ENCODE measurements around the gene UNC119B. TPM values are rescaled to one million over a fixed set of nuclear protein-coding genes. Genes with fewer than 3 reads are reported as not detected.
"Not testable (repeated sequence)": the region's sequence is repeated elsewhere in the genome, so short reads cannot be mapped to it uniquely, and the experiment has no call there.

Gene UNC119B
- total RNA-seq, 5 donors from 2014 or later (not counting 1 experiment from before 2014, with no cell fraction given), result 14.3 to 26.1 (median 22.6) TPM

DNA sequence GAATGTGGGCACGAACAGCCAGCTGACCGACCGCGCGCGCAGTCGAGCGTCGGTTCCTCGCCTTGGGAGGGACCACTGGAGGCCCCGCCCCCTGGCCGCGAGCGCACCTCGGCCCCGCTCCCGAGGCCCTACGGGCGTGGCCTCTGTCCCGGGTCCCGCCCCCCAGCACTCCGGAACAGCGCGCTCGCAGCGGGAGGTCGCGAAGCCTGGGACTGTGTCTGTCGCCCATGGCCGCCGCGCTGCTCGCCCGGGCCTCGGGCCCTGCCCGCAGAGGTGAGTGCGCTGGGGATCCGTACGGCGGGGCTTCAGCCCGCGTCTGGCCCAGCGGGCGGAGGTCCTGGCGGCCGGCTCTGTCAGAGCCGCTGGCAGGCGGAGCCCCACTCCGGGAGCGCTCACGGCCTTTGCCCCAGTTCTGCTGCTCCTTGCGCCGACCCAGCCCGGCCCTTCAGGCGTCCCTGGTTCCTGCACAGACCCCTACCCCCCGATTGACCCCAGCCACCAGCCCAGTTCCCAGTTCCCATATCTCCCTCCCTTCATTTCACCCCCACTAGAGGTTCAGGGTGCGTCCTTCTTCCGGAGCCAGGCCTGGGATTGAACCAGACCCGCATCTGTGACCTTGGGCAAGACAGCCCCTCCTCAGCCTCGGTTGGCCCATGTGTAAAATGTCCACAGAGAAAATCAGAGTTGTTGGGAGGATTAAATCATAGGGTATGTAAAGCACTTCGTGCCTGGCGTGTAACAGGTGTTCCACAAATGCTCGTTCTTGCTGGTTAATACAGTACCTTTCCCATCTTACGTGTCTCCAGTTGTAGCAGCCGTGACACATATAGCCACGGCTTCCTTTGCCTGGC is 15.6 kb downstream of the UNC119B start, which contains the start of gene ACADS:
Gene ACADS, plus strand, starts transcription at position 168 of the 851 bp plus-strand sequence. Its CDS starts 60 bp downstream, at position 228.
- H3K36me3 ChIP-seq (ENCODE audit: control insufficient read depth in 2 of 2, extremely low read depth in 1 of 2, insufficient read depth in 1 of 2, low read length in 1 of 2), result peaks cover 4 to 34% of the 10 kb centered on the region in 2 donors
- Mint-ChIP-seq H3K9me3 (no peaks in the 10 kb centered on the region), H3K27ac (peak within 1 kb of the TSS; percentile 53 to 65), H3K27me3 (no peaks in the 10 kb centered on the region), H3K4me1 (peaks cover 19 to 26% (median 25%) of the 10 kb centered on the region in 3 donors), H3K36me3 (peaks cover 35% of the 10 kb centered on the region), H3K4me3 (peak within 1 kb of the TSS; percentile 87 to 90 (median 88))
- ATAC-seq (replicated peaks in 1 of 4), result peak; percentile 100
- CTCF ChIA-PET, result interaction anchor here in 1 of 2 donors (0.6 kb wide), 1 partner anchor 75 kb away, joined by 3 read pairs; no protein-coding TSS in a partner anchor
- 7% methylated on average over 66 of the region's 66 CpGs for WGBS (ENCODE audit: insufficient coverage)
- H3K4me3 ChIP-seq (ENCODE audit: control insufficient read depth in 1 of 2, extremely low read depth in 1 of 2, low read length in 1 of 2), result peak within 1 kb of the TSS; percentile 67 to 68
- H3K4me1 ChIP-seq (ENCODE audit: control insufficient read depth in 1 of 2, extremely low read depth in 1 of 2, insufficient read depth in 2 of 2, low read length in 2 of 2), result peaks cover 0 to 22% of the 10 kb centered on the region in 2 experiments
- no peaks in the 10 kb centered on the region for H3K27me3 ChIP-seq (replicated peaks in 1 of 2; ENCODE audit: control insufficient read depth in 2 of 2, extremely low read depth in 1 of 2, insufficient read depth in 2 of 2, low read length in 1 of 2)
- peak within 1 kb of the TSS; percentile 38 for H3K27ac ChIP-seq (ENCODE audit: low read length)
- peak; percentile 73 to 93 (median 84) for DNase-seq
- POLR2A ChIA-PET, result interaction anchor here in 1 of 2 donors (0.6 kb wide), 1 partner anchor 14 kb away, joined by 3 read pairs; no protein-coding TSS in a partner anchor
- no peaks in the 10 kb centered on the region for H3K9me3 ChIP-seq

DNA sequence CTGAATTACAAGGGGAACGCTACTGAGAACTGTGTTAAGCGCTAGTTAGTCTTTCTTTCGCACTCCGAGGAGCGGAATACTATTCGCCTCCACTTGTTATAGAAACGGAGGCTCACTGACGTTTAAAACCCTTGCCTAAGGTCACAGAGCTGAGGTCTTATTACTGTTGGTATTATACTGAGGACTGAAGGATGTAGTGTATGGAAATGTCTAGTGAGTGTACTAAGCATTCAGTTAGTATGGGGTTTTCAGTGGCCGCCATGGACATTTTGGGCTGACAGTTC is 16.2 kb downstream of the UNC119B start:
- H3K4me1 ChIP-seq (ENCODE audit: control insufficient read depth in 1 of 2, extremely low read depth in 1 of 2, insufficient read depth in 2 of 2, low read length in 2 of 2), result peaks cover 0 to 22% of the 10 kb centered on the region in 2 experiments
- Mint-ChIP-seq H3K27ac (peak overlapping the region; percentile 53 to 65), H3K4me1 (peaks cover 19 to 26% (median 25%) of the 10 kb centered on the region in 3 donors), H3K4me3 (peak overlapping the region; percentile 87 to 90 (median 88)), H3K36me3 (peaks cover 32% of the 10 kb centered on the region), H3K9me3 (no peaks in the 10 kb centered on the region), H3K27me3 (no peaks in the 10 kb centered on the region)
- POLR2A ChIA-PET, result no interaction called here
- no peak overlapping the region for H3K27ac ChIP-seq (ENCODE audit: low read length)
- no peaks in the 10 kb centered on the region for H3K27me3 ChIP-seq (replicated peaks in 1 of 2; ENCODE audit: control insufficient read depth in 2 of 2, extremely low read depth in 1 of 2, insufficient read depth in 2 of 2, low read length in 1 of 2)
- no peaks in the 10 kb centered on the region for H3K9me3 ChIP-seq
- CTCF ChIA-PET, result no interaction called here
- DNase-seq (no peak), ATAC-seq (replicated peaks in 1 of 4) (no peak)
- peaks cover 4 to 29% of the 10 kb centered on the region in 2 donors for H3K36me3 ChIP-seq (ENCODE audit: control insufficient read depth in 2 of 2, extremely low read depth in 1 of 2, insufficient read depth in 1 of 2, low read length in 1 of 2)
- WGBS (ENCODE audit: insufficient coverage), result 89% methylated on average over 9 of the region's 9 CpGs
- H3K4me3 ChIP-seq (ENCODE audit: control insufficient read depth in 1 of 2, extremely low read depth in 1 of 2, low read length in 1 of 2), result peak overlapping the region in 1 of 2 donors; percentile 67

DNA sequence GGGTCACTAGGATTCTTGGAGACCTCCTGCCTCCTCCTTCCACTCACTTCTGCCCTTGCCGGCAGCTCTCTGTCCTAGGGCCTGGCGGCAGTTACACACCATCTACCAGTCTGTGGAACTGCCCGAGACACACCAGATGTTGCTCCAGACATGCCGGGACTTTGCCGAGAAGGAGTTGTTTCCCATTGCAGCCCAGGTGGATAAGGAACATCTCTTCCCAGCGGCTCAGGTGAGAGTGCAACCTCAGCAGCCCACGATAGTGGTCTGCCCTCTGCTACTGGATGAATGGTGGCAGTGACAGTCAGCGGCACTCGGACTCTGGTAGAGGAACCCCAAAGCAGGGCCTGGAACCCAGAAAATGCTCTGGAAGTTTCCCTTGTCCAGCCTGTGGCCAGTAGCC is 16.7 kb downstream of the UNC119B start:
- ATAC-seq (replicated peaks in 1 of 4) (no peak), DNase-seq (no peak)
- Mint-ChIP-seq H3K4me3 (peak overlapping the region in 2 of 3 donors; percentile 87 to 90), H3K4me1 (peaks cover 19 to 26% (median 25%) of the 10 kb centered on the region in 3 donors), H3K27ac (no peak overlapping the region), H3K27me3 (no peaks in the 10 kb centered on the region), H3K9me3 (no peaks in the 10 kb centered on the region), H3K36me3 (peaks cover 29% of the 10 kb centered on the region)
- Histone ChIP-seq H3K27ac (ENCODE audit: low read length) (no peak overlapping the region), H3K9me3 (no peaks in the 10 kb centered on the region), H3K27me3 (replicated peaks in 1 of 2; ENCODE audit: control insufficient read depth in 2 of 2, extremely low read depth in 1 of 2, insufficient read depth in 2 of 2, low read length in 1 of 2) (no peaks in the 10 kb centered on the region), H3K36me3 (ENCODE audit: control insufficient read depth in 2 of 2, extremely low read depth in 1 of 2, insufficient read depth in 1 of 2, low read length in 1 of 2) (peaks cover 0 to 24% of the 10 kb centered on the region in 2 donors), H3K4me3 (ENCODE audit: control insufficient read depth in 1 of 2, extremely low read depth in 1 of 2, low read length in 1 of 2) (no peak overlapping the region), H3K4me1 (ENCODE audit: control insufficient read depth in 1 of 2, extremely low read depth in 1 of 2, insufficient read depth in 2 of 2, low read length in 2 of 2) (peaks cover 0 to 22% of the 10 kb centered on the region in 2 experiments)
- ChIA-PET POLR2A (no interaction called here), CTCF (no interaction called here)
- 96% methylated on average over 9 of the region's 9 CpGs for WGBS (ENCODE audit: insufficient coverage)

DNA sequence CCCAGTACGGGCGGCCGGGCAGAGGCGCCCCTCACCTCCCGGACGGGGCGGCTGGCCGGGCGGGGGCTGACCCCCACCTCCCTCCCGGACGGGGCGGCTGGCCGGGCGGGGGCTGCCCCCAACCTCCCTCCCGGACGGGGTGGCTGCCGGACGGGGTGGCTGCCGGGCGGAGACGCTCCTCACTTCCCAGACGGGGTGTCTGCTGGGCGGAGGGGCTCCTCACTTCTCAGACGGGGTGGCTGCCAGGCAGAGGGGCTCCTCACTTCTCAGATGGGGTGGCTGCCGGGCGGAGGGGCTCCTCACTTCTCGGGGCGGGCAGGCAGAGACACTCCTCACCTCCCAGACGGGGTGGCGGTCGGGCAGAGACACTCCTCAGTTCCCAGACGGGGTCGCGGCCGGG is 21.9 kb downstream of the UNC119B start:
- H3K4me3 ChIP-seq (ENCODE audit: control insufficient read depth in 1 of 2, extremely low read depth in 1 of 2, low read length in 1 of 2); H3K27me3 Mint-ChIP-seq; H3K4me1 ChIP-seq (ENCODE audit: control insufficient read depth in 1 of 2, extremely low read depth in 1 of 2, insufficient read depth in 2 of 2, low read length in 2 of 2); CTCF ChIA-PET; H3K36me3 ChIP-seq (ENCODE audit: control insufficient read depth in 2 of 2, extremely low read depth in 1 of 2, insufficient read depth in 1 of 2, low read length in 1 of 2); H3K9me3 Mint-ChIP-seq; POLR2A ChIA-PET; H3K9me3 ChIP-seq; H3K27ac Mint-ChIP-seq; DNase-seq; H3K4me1 Mint-ChIP-seq; H3K4me3 Mint-ChIP-seq; H3K27ac ChIP-seq (ENCODE audit: low read length); ATAC-seq (replicated peaks in 1 of 4); H3K27me3 ChIP-seq (replicated peaks in 1 of 2; ENCODE audit: control insufficient read depth in 2 of 2, extremely low read depth in 1 of 2, insufficient read depth in 2 of 2, low read length in 1 of 2): not testable (repeated sequence)
- WGBS (ENCODE audit: insufficient coverage), result 96% methylated on average over 23 of the region's 35 CpGs
- peaks cover 23% of the 10 kb centered on the region for H3K36me3 Mint-ChIP-seq

DNA sequence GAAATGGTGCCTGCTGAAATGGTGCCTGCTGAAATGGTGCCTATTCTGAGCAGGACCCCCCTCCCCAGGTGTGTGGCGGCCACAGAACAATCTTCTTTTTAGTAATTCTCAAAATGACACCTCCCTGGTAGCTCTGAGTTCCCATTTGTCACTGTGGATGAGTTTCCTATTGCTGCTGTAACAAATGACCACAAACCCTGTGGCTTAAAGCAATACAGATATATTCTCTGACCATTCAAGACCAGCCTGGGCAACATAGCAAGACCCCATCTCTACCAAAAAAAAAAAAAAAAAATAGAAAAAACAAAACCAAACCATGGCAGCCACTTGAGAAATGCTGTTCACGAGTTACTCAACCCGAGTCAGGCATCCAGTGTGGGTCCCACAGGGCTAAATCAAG is 23.3 kb downstream of the UNC119B start:
- no peaks in the 10 kb centered on the region for H3K9me3 Mint-ChIP-seq
- no peak for DNase-seq
- H3K4me3 ChIP-seq (ENCODE audit: control insufficient read depth in 1 of 2, extremely low read depth in 1 of 2, low read length in 1 of 2), result no peak overlapping the region
- no peaks in the 10 kb centered on the region for H3K9me3 ChIP-seq
- H3K27ac Mint-ChIP-seq, result no peak overlapping the region
- H3K36me3 ChIP-seq (ENCODE audit: control insufficient read depth in 2 of 2, extremely low read depth in 1 of 2, insufficient read depth in 1 of 2, low read length in 1 of 2), result peaks cover 6 to 8% of the 10 kb centered on the region in 2 donors
- H3K27me3 Mint-ChIP-seq, result no peaks in the 10 kb centered on the region
- ChIA-PET CTCF (interaction anchor here in 1 of 2 donors (0.5 kb wide), 1 partner anchor 366 kb away, joined by 3 read pairs; no protein-coding TSS in a partner anchor), POLR2A (no interaction called here)
- no peak for ATAC-seq (replicated peaks in 1 of 4)
- H3K4me1 ChIP-seq (ENCODE audit: control insufficient read depth in 1 of 2, extremely low read depth in 1 of 2, insufficient read depth in 2 of 2, low read length in 2 of 2), result no peaks in the 10 kb centered on the region
- no peaks in the 10 kb centered on the region for H3K27me3 ChIP-seq (replicated peaks in 1 of 2; ENCODE audit: control insufficient read depth in 2 of 2, extremely low read depth in 1 of 2, insufficient read depth in 2 of 2, low read length in 1 of 2)
- H3K4me1 Mint-ChIP-seq, result peaks cover 0 to 6% (median 3%) of the 10 kb centered on the region in 3 donors
- H3K36me3 Mint-ChIP-seq, result peaks cover 23% of the 10 kb centered on the region
- no peak overlapping the region for H3K27ac ChIP-seq (ENCODE audit: low read length)
- H3K4me3 Mint-ChIP-seq, result no peak overlapping the region
- 86% methylated on average over 2 of the region's 3 CpGs for WGBS (ENCODE audit: insufficient coverage)

DNA sequence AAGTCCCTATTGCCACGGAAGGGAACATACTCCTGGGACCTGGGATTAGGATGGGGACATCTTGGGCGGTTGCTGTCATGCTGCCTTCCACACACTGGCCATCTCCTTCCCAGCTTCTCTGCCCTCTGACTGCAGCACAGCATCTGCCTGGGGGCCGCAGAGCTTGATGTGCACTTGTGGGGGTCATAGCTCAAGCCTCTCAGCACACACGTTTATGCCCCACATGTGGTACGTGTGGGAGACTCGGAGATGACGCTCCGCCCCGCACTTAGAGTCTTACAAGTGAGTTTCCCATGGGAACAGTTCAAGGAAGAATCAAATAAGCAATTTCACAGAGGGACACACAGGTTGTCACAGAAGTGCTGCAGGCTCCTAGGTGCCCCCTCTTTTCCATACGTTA is 24.0 kb downstream of the UNC119B start:
- no peak for ATAC-seq (replicated peaks in 1 of 4)
- 91% methylated on average over 8 of the region's 10 CpGs for WGBS (ENCODE audit: insufficient coverage)
- Histone ChIP-seq H3K4me3 (ENCODE audit: control insufficient read depth in 1 of 2, extremely low read depth in 1 of 2, low read length in 1 of 2) (no peak overlapping the region), H3K36me3 (ENCODE audit: control insufficient read depth in 2 of 2, extremely low read depth in 1 of 2, insufficient read depth in 1 of 2, low read length in 1 of 2) (peaks cover 6 to 11% of the 10 kb centered on the region in 2 donors), H3K9me3 (no peaks in the 10 kb centered on the region), H3K4me1 (ENCODE audit: control insufficient read depth in 1 of 2, extremely low read depth in 1 of 2, insufficient read depth in 2 of 2, low read length in 2 of 2) (no peaks in the 10 kb centered on the region), H3K27me3 (replicated peaks in 1 of 2; ENCODE audit: control insufficient read depth in 2 of 2, extremely low read depth in 1 of 2, insufficient read depth in 2 of 2, low read length in 1 of 2) (no peaks in the 10 kb centered on the region), H3K27ac (ENCODE audit: low read length) (no peak overlapping the region)
- no peak for DNase-seq
- Mint-ChIP-seq H3K4me1 (peaks cover 0 to 4% (median 3%) of the 10 kb centered on the region in 3 donors), H3K4me3 (no peak overlapping the region), H3K36me3 (peaks cover 23% of the 10 kb centered on the region), H3K27me3 (no peaks in the 10 kb centered on the region), H3K27ac (no peak overlapping the region), H3K9me3 (no peaks in the 10 kb centered on the region)
- CTCF ChIA-PET, result interaction anchor here in 1 of 2 donors (0.5 kb wide), 1 partner anchor 366 kb away, joined by 3 read pairs; no protein-coding TSS in a partner anchor
- POLR2A ChIA-PET, result no interaction called here
